ENCODE results near the gene RHD.
"Not testable (repeated sequence)": the region's sequence is repeated elsewhere in the genome, so short reads cannot be mapped to it uniquely, and the experiment has no call there.

DNA sequence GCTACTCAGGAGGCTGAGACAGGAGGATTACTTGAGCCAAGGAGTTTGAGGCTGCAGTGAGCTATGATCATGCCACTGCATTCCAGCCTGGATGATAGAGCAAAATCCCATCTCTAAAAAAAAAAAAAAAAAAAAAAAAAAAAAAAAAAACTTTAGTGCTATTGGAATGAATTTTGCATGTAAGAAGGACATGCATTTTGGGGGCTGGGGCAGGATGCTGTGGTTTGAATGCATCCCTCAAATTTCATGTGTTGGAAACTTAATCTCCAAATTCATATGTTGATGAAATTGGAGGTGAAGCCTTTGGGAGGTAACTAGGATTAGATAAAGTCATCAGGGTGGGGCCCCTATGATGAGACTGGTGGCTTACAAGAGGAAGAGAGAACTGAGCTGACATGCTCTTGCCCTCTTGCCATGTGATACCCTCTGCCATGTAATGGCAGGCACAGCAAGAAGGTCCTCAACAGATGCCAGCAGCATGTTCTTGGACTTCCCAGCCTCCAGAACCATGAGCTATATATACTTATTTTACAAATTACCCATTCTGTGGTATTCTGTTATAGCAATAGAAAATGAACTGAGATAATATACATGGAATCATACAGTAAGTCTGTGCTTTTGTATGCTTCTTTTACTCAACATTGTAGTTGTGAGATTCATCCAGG lies 40.6 kb downstream of the RHD start:
- TF ChIP-seq, protein P1, sequence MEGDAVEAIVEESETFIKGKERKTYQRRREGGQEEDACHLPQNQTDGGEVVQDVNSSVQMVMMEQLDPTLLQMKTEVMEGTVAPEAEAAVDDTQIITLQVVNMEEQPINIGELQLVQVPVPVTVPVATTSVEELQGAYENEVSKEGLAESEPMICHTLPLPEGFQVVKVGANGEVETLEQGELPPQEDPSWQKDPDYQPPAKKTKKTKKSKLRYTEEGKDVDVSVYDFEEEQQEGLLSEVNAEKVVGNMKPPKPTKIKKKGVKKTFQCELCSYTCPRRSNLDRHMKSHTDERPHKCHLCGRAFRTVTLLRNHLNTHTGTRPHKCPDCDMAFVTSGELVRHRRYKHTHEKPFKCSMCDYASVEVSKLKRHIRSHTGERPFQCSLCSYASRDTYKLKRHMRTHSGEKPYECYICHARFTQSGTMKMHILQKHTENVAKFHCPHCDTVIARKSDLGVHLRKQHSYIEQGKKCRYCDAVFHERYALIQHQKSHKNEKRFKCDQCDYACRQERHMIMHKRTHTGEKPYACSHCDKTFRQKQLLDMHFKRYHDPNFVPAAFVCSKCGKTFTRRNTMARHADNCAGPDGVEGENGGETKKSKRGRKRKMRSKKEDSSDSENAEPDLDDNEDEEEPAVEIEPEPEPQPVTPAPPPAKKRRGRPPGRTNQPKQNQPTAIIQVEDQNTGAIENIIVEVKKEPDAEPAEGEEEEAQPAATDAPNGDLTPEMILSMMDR (IDR thresholded peaks at IDR 0.05): not testable (repeated sequence)
- TF ChIP-seq POLR2AphosphoS5, POLR2A, EP300 (IDR thresholded peaks at IDR 0.05): not testable (repeated sequence)
